SKM-1 (cell line): Measurements from ENCODE around the gene AUTS2.

Experiments
- DNase-seq: peaks from one replicate; lab custom pipeline; 2025; ENCODE audit not compliant: unreplicated experiment; lab: John Stamatoyannopoulos, UW

The AUTS2 gene

DNA sequence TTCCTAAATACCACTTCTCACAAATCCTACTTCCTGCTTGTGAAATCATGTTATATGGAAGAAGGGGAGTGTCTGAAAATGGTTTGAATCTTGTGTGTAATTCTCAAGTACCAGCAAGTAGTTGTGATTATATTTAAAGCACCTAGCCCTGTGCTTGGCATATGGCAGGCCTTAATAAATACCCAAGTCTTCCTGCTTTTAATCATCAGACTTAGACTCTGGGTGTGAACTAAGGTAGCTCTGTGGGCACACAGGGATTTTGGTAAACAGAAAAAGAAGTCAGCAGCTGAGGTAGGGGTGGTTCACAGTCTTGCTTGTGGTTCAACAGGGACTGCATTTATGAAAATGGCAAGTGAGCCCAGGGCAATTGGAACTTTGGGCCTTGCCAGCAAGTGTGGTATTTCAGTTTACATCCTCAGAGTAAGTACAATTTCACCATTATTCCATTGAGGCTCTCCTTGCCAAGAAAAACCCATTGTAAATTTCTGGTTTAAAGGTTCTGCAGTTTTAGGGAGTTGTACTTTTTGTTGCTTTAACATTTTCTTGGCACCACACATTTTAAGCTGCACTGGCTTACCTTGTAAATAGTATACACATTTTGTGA is 215.5 kb downstream of the AUTS2 start:
- DNase-seq, result no peak

DNA sequence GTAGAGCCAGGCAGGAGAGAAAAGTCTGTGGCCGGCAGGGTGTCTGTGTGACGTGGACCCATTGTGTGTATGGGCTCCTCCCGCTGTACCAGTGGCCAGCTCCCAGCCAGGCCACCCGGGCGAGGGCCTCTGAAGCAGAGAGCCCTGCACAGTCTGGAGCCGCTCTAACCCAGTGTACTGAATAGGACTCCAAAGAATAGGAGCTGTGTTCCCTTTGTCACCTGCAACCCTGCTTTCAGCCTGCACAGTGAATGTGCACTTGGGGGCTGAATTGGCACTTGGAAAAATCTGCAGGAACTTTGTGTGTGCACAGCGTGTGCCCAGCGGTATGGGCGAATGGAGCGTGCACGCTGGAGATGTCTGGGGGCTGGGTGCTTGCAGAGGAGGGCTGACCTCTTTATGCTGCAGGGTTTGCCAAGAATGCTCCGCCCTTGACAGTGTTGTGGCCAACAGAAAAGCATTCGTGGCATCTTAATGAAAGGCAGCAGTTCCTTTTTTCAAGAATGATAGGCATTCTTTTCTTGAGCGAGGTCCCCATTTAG is 216.2 kb downstream of the AUTS2 start:
- DNase-seq, result no peak

DNA sequence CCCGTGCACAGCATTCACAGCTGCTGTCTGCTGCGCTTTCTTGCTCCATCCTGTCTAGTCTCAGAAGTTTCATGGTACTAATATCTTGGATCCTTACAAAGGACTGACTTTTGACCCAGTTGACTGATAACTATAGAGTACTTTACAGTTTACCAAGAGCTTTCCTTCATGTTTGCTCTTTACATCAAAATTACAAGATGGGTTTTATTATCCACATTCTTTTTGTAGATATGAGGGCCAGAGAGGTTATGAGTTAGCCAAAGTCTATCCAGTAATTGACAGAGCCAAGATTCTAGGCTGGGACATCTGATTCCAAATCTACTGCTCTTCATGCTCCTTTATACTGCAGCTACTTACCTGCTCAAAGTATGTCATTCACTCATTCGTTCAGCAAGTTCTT is 218.2 kb downstream of the AUTS2 start:
- DNase-seq, result no peak

DNA sequence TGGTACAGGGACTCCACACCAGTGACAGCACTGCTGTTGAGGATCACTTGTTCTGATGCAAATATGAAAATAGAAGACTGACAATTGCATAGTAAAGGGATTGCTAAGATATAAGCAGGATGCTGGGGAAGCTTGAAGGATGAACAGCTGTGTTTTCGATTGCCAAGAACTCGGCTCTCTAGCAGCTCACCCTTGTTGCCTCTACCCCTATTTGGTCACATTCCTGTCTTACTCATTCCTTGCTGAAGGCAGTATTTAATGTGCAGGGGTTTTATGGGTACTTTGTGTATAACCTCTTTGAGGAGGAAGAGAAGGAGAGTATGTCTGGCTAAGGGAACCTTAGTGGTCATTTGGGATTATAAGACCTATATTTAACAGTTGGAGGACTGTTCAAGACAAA is 218.8 kb downstream of the AUTS2 start:
- DNase-seq, result no peak

DNA sequence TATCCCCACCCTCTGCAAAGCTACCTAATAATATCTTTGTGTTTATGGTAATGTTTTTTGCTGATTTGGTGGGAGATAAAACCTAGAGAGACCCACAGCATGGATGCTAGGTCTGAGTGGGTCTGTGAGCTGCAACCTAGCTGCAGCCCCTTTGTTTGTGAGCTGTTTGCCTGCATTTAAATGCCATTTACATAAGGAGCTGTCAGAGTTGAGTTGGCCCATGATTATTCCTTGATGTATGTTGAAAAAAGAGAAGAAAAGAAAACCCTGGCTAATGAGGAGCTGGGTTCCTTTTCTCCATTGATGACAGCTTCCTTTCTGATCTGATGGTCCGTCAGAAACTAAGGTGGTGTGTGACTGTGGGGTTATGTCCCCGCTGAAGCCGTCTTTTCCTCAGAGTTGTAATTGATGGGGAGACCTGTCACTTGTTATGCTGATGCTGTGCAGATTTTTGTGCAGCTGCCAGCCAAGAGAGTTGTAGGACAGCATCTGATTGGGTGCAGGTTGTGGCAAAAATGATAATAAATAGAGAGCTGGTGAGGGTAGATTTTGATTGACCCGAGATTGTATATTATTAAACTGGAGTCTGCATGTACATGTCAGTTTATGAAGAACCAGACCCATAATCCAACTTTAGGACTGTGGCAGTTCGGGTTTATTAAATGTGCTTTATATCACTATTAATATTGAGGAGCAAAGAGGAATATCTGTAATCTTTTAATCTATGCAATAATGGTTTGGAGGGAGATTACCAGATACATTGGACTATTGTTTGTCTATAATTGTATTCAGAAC is 219.8 kb downstream of the AUTS2 start:
- no peak for DNase-seq

DNA sequence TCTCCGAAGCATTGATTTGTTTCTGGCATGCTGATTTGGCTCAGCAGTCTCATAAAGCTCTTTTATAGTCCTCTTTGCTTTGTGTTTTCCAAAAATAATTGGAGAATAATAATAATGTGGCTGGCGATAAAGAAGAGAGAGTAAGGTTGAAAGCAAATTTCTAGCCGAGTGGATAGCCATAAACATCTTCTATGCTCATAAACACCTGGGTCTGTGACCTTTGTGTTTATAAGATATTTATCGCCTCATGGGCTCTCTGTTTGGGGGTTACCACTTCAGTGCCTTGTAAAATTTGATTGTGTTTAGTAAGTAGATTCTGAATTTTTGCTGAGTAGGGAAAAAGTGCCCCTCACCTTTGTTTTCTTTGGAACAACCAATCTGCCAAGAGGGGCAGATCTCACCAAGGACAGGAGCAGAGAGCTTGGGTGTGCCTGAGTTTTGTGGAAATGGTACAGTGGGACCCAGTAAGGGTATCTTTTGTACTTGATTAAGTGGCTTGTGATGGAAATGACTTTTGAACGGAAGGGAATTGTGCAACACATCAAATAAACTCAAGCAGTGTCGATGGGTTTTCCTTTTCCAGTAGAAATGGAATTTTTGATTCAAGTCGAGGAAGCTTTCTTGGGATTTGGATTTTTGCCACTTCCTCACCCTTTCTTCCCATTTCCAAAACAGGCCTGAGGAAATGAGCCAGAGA is 220.5 kb downstream of the AUTS2 start:
- no peak for DNase-seq

DNA sequence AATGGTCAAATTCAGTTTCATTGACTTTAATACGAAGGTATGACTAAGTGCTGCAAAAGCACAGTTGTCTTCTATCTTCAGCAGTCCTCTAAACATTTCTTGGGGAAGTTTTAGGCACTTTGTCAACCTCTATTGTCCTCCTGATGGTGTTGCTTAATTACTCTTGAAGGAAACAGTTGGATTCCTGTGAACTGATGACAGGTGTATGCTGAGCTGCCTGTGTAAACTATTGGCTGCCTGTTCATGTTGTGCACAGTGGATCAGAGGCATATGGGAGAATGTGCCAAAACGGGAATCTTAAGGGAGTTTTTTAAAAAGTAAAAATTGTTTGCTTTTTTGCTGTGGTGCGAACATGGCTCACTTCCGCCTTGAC is 221.0 kb downstream of the AUTS2 start:
- DNase-seq, result no peak

DNA sequence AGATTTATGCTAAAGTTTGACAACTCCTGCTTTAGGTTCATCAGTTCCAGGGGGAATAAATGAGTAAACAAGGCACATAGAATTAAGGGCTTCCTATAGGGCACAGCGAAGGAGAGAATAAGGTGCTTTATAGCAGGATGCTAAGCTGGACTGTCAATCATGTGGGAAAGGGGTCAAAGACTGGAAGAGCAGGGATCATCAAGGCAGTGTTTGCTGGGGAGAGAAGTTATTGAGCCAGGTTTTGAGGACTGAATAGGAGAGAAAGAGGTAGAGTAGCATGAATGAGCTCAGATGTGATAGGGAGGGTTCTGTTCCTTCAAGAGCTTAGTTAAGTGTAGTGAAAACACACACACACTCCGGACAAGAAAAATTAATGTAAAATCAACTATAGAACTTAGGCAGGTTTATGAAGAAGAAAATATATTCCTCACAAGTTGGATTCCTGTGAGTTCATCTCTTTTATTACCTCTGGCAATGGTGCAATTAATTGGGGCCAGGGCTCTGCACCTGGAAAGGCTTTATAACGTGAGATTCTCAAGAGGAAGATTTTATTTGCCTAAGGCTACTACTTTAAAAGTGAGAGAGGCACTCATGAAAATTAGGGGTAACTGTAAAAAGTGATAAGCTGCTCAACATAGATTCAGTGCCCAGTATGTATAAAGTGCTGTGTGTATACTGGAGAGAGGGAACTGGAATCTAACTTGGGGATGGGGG is 222.4 kb downstream of the AUTS2 start:
- DNase-seq, result no peak

DNA sequence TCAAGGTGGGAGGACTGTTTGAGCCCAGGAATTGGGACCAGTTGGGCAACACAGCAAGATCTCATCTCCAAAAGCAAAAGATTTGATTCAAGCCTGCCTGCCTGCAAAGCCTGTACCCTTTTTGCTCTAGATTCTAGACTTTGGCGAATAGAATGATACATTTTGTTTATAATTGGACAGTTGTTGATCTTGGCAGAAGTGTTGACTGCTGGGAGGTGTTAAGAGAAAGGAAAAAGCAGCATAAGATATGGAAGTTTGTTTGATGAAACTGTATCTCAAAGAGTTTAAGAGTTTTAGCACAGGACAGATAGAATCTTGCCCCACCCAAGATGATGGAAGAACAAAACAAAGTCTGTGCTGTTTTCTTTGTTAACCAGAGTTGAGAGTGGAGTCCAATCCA is 224.1 kb downstream of the AUTS2 start:
- no peak for DNase-seq

DNA sequence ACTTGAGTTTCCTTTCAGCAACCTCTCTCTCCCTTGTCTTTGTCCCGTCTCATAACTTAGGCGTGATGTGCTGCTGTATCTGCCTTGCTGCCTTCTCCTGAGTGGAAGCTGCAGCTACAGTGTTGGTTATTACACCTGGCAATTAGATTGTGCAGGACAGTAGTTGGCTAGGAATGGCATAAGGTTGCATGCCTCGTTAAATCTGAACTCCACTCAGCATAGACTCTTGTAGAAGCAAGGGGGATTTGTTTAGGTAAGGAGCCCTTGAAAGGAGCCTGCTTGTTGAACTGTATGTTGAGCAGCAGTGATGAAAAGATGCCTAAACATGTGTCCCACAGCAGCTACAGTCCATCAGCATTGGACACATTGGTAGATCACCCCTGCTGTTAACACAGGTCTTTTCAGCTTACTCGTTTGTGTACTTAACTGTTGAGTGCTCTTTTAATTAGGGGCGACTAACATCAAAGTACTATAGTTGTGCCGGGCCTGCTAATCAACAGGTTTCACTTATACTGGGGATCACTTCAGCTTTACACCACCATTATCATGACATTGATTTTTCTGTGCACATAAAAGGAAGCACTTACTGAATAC is 225.0 kb downstream of the AUTS2 start:
- no peak for DNase-seq

DNA sequence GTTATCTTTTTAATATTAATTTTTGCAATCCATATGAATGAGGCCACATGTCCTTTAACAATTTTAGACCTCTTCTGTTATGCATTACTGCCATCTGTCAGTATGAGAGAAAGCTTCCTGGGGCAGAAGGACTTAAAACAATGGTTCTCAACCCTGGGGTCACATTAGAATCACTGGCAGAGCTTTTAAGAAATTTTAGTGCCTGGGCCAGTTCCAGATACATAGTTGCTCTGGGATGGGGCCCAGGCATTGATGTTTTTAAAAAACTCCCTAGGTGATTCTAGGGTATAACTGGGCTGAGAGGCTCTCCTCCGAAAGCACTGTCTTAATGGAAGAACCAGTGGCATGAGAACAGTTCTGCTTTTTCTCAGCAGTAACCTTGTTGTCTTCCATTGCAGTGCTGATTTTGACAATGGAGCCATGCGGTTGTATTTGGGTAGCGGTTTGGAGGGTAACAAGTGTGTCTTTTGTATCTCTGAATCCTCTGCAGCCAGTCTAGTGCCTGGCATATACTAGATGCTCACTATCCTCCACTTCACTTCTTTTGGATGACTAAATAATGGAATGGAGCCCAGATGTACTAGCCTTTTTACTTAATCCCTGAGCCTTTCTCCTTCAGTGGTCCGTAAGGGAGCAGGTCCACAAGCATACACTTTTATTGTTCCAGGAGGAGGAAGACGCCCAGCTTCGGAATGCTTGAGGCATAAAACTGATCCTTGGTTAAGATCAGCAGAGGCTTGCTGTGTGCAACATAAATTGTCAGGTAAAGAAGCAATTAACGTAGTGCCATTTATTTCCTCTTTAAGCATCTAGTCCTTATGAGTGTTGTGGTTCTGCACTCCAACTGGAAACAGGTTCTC is 227.1 kb downstream of the AUTS2 start:
- DNase-seq, result no peak

DNA sequence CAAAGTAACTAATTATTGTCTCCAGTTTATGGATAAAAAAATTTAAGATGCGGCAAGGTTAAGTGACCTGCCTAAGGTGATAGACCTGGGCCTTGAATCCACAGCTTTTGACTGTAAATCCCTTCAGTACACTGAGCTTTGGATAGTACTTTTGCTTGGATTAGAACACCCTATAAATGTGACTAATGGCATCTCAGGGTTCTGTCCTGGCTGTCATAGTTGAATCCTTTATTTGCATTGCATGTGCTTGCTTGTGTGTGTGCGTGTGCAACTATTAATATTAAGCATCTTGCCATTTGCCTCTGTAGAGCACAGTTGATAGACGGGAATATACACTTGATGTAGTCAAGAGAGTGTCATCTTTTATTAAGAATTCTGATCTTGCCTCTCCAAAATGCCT is 228.0 kb downstream of the AUTS2 start:
- DNase-seq, result no peak

DNA sequence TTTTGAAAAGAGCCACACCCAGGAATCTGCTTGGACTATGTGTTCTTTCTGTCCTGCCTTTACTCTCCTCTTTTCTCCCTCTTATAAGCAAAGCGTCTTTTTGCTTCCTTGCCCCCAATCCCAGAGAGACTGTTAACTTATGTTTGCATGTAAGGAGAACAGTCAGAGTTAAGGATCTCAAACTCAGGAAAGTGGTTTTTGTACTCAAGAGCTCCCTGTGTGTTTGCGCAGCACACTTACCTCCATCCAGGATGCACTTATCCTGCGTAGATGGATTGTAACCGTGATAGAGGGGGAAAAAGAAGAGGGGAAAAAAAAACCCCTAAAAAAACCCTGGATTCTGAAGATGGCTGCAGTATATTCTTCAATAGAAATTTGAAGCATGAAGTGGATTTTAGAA is 228.9 kb downstream of the AUTS2 start:
- DNase-seq, result no peak

DNA sequence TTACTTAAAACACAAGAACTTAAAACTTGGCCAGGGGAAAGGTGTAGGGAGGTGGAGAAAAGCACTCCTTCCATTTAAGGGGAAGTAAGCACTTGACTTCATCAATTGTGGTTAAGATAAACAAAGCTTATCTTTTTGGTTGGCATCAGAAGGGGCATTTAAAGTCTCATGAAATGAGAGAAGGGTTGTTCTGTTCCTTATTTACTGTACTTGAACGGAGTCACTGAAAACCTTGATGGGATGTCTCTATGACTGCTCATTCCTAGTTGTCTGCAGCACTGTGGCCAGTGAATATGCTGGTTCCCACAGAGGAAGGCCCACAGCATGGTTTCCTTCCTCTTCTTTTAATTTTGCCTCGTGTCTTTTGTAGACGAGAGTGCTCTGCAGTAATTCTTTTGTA is 229.3 kb downstream of the AUTS2 start:
- DNase-seq, result peak; percentile 18

DNA sequence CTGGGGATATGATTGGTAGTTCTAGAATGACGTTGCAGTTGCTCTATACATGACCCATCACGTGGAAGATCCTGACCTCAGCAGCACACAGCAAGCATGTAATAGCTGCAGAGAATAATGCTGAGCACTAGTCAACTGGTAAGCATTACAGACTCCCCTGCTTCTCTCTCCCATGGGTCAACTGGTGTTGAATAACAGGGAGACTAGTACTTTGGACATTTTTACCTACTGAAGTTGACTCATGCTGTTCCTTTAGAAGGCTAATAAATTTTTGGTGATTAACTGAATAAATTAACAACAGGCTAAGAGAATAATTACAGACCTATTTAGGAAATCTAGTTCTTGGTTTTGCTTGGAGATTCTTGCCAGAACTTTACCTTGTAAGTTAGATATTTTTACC is 234.1 kb downstream of the AUTS2 start:
- DNase-seq, result no peak

DNA sequence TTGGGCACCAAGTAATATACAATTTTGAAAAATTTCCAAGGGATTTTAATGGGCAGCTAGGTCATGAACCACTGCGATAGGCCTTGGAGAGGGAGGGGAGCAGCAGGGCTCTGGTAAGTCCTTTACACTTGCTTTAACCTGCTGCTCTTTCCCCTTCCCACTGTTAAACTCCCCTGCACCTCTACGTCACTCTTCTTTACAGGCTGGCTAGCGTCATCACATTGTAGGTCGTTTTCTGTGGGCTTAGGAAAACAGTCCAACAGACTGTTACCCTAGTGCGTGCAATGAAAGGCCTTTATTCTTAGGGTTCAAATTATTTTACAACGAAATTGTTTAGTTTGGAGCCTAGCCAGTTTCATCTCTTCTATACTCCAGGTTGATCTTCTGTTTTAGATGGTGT is 235.7 kb downstream of the AUTS2 start:
- DNase-seq, result no peak

DNA sequence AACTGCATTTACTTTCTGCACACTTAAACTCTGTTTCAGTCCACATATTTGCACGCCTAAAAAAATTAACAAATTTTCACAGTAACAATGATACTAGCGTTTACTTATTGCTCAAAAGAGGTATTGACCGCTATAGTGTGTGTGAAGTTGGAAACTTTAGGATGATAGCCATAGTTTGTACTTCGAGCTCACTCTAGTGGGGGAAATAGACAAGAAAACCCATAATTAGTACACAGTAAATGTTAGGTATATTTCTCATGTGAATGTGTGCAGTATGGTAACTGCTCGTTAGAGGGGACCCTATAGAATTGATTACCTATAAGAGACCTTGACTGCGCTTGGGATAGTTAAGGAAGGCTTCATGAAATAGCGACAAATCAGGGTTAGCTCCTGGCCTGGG is 238.4 kb downstream of the AUTS2 start:
- DNase-seq, result no peak

DNA sequence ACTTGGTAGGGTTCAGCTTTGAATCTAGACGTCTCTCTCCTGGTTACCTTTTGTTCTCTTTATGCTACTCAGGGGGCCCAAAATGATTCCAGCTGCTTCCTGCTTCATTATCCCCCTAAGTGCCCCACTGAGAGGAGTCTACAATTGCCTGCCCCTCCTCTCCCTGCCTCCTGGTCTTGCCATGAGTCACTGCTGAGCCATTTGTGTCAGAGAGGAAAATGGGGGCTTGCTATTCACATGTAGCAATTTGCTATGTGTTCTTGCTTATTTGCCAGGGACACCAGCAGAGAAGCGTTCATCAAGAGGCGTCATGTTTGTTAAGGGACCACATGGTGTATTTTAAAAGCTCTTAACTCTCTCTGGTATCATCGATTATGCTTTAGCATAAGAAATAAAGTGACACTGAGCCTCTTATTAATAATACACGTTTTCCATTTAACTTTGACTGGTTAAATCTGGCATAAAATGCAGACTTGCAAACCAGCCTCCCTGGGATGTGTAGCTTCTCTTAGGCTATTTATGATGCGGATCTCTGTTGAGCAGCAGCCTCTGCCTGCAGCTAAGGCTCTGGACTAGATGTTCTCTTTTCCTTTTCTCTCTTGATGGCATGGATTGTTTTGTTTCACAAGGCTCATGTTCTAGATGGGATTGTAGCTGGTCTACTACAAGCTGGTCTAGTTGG is 239.3 kb downstream of the AUTS2 start:
- no peak for DNase-seq

DNA sequence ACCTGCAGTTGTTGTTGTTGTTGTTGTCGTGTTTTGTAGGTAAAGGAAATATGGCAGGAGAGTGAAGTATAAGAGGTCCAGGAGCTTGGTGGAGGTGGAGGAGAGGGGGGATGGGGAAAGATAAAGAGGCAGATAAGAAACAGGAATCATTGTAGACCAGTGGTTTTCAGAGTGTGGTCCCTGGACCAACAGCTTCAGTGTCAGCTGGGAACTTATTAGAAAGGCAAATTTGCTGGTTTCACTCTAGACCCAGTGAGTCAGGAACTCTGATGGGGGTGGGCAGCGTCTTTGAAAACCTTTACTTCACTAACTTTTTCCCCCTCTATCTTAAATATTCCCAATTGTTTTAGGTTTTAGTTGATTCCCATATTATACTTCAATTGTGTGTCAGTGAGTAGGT is 241.5 kb downstream of the AUTS2 start:
- DNase-seq, result no peak

DNA sequence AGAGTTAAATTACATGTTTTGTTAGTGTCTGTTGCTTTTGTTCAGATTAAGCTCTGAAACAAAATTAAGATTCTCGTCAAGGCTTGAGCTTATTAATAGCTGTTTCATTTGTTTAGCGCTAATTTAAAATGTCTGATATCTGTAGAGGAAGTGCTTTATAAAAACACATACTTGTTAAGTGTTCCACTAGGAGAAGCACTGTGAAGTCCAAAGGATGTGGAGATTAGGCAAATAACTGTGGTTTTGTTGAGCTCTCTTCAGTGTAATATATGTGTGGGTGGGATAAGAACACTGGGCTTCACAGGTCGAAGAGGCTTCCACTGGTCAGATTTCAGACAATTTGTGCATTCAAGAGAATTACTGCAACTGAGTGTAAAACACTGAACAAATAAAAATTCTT is 242.0 kb downstream of the AUTS2 start:
- no peak for DNase-seq
